ENCODE data around the gene PLXNA4.

PLXNA4 gene

DNA sequence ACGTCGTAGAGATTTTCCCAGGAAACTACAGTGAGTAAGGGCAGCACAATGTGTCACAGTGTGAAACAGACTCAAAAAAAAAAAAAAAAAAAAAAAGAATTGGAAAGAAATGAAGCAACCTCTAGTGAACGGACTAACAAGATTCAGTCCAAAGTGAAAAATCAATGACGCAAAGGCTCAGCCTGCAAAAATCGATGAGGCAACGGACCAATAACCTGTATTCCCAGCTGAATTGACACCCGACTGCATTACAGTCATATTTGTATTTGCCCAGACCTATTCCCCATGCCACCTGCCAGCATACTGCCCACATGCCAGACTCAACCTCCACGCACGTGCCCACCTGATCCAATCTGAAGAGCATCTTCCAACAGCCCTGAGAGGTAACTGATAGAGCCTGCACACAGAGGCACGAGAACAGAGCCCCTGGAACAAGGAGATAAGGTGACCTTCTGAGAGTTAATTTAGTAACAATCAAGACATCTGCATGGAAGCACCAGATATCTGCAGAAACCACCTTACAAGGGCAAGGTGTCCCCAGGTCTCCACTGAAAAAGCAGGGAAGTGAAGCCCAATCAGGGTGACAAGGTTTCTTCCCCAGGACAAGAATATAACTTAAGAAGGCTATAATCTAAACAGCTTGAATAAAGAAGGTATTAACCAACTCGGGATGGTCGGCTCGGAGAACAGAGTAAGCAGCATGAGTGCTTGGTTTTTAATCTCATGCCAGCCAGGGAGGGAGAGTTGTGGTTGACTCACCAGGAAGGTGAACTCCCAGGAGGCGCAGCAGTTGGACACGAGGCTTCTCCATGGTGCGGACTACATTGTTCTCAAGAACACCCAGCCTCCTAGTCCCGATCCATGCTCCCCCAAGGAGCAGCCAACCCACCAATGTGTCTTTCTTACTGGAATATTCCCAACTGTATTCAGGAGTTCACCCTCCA is 48.5 kb downstream of the PLXNA4 start:
- DNase-seq: no peak

DNA sequence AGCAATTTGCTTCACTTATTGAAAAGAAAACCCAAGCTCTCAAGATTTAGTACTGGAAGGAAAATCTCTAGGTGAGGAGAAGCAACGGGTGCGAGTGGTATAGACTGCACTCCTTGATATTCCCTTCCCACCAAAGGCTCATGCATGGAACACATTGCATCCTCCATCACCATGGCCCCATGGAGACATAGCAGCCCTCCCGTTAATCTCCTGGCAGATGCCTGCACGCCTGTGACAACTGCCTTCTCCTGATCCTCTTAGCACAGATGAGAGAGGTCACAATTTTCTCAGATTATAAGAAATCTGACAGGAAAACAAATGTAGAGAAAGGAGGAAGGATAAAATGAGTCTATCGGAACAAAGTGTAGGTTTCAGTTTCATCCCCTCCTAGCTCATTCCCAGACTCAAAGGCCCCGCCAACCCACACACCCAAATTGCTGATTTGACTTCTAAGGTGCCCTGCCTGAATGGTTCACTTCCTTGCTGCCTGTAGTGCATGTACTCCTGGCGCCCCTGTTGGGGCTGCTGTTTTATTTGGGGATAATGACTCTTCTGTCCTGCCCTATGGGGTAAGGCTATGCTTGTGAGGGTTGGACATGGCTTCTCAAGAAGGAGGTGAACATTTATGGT is 50.0 kb downstream of the PLXNA4 start:
- DNase-seq: no peak

DNA sequence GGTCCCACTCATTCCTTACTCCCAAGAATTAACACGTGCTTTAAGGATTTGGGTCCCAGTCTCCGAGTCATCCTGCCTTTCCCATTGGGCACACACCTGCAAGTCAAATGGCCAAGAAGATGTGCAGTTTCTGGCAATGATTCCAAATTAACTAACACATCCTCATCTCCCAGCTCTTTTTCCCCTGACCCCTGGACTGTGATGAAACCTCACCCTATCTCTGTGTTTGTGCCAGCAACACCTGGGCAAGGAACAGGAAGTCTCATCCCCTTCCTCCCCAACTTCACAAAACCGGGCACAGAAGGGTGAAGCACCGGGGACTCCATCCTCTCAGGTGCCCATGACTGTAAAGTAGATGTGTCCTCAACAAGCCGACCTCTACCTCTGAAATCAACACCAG is 54.8 kb downstream of the PLXNA4 start:
- no peak for DNase-seq

DNA sequence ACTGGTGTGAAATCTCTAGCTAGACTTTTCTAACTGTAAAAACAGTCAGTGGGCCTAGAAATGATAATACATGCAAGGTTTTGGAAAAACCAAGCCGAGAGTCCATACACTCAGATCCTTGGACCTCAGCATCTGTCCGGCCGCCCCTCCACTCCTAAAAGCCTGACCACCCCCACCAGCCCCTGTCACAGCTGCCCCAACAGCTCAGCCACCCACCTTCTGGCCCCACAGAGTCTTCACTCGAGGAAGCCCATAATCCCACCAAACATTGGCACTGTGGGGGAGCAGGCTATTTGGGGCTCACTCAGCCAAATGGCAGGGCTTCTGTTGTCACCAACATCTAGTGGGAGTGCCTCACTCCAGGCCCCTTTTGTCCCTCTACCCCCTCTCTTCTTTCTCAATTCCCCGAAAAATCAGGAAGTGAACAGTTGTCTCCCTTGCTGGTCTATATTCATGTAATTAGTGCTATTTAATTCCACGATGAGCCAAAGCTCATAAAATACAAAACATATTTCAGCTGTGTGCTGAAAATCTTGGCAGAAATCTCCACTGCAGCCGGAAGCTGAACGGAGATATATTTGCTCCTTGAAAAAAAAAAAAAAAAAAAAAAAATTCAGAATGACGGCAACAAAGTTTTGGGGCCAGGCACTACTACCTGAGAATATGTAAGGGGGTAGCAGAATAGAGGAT is 55.5 kb downstream of the PLXNA4 start:
- DNase-seq: no peak

DNA sequence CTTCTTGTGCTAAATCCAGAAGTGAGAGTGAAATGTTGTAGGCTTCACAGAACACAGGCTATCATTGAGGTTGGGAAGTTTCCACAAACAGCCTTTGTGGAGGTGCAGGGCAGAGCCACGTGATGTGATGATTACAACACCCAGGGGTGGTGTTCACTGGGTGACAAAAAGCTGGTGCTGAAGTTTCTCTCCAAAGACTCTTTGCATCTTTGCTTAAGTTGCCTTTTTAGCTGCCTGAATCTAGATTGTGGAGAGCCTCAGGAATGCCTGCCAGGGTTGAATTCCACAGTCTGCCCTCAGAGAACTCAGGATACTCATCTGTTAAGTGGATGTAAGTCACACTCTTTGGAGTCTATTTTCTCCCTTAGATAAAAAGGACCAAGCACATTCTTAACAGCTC is 56.3 kb downstream of the PLXNA4 start:
- DNase-seq: no peak

DNA sequence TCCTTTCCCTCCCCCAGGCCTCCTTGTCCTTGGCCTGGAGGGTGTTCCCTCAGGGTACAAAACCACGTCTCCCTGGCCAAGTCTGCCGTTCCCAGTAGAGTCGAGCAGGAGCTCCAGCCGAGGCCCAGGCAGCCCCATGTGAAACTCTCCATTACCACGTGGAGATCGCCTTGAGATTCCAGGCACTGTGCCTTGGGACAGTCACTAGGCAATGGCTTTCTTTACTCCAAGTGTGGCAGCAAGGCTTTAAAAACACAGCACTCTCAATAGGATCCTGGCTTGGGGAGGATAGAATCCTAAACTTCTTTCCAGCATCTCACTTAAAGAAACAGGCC is 57.5 kb downstream of the PLXNA4 start:
- no peak for DNase-seq

DNA sequence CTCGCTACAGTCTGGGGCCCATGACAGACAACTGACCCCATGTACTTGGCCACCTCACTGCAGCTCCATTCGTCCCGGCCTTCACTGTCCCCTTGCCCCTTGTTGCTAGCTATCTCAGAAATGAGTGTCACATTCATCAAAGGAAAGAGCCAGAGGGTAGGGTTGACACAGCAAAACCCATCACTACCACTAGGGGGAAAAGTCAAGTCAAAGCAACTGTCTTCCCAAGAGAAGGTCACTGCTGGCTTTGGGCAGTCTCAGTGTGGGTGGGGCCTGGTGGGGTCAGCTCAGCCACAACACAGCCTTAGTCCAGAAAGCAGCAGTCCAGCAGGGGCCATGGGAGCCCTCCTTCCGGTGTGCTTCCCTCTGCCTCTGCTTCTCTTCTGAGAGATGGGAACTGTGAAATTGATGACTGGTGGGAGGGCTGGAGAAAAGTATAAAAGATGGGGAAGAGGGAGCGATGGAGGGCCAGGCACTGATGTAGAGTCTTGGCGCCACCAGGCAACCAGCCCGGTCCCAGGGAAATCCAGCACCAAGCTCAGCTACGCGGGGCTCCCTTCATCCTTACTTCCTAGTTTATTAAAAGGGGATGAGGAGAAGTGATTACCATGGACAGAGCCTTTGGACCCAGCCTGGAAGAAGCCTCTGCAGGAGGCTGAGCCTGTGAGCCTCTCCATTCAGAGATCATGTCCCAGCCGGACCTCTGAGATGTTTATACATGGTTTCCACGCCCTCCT is 58.0 kb downstream of the PLXNA4 start:
- no peak for DNase-seq

DNA sequence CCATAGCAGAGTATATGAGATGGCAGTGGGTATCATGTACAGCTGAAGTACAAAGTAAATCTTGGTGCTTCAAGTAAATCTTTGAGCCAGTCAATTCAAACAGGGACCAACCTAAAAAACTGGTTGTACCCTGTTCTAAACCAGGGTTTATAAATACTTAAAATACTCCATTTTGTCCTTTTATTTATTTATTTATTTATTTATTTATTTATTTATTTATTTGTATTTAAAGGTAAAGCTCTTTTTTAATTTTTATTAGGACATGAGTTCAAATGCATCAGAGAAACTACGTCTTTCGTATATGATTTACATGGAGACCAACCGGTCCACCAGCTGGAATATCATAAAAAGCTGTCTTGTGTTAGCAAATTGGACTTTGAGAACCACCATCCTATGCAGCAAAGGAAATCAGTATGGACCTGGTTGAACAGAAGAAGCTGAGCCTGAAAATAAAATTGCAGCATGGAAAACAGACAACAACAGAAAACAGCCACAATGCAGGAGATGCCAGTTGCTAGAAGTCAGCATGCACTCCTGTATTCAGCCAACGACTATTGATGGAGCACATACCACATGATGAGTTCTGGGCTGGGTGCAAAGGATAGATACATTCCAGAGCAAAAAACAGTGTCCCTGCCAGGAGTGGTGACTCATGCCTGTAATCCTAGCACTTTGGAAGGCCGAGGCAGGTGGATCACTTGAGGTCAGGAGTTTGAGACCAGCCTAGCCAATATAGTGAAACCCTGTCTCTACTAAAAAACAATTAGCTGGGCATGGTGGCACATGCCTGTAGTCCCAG is 60.0 kb downstream of the PLXNA4 start:
- no peak for DNase-seq

DNA sequence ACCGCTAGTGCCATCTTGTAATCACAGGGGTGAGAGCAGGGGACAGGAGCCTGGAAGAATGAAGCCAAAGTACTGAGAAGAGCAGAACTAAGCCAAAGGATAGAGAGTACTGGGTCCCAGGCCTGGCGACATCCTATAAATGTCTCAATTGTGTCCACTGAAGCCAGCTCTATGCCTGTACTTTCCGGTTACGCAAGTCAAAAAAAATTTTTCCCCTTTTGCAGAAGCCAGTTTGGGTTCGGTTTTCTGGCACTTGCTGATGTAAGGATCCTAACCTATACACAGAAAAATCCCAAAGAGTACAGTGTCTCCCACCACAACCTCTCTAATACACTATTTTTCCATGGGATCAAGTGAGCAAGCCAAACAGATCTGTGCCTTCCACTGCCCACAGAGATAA is 61.1 kb downstream of the PLXNA4 start:
- DNase-seq: no peak

DNA sequence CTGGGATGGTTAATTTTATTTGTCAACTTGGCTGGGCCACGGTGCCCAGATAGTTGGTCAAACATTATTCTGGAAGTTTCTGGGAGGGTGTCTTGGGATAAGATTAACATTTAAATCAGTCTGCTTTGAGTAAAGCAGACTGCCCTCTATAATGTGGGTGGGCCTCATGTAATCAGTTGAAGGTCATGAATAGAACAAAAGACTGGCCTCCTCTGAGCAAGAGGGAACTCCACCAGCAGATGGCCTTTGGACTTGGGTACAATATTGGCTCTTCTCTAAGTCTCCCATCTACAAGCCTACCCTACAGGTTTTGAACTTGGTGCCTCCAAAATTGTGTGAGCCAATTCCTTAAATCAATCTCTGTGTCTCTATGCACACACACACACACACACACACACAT is 61.8 kb downstream of the PLXNA4 start:
- no peak for DNase-seq

DNA sequence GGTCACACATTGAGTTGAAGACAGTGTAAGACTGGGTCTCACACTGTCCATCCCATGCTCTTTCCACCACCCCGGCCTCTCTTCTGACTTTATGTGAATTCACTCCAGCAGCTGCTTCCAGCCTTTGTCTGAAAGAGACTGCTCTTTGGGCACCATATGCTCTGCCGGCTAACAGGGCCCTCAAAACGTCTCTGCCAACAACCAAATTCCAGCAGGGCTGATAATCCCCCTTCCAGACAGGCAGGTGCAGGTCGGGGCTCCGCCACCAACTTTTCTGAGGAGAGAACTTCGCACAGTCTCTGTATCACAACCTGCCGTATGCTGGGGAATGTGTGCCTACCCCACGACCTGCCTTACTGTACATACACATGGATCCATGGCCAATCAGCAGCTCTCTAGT is 64.3 kb downstream of the PLXNA4 start:
- no peak for DNase-seq

DNA sequence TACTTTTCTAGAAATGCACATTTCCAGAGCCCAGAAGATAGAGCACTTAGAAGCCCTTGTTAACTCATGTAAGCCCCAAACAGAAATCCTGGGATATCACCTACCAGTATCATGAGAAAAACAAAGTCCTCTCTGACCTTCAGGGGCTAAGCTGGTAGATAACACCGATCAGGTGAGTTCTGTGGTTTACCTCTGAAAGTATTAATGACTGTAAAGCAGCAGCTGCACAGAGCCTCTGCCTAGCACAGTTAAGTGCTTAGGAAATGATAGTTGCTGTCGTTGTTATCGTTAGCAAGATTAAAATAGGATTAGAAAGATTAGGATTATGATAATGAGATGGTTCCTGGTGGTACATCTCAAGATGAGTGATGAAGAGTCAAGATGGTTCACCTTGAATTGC is 64.9 kb downstream of the PLXNA4 start:
- DNase-seq: no peak

DNA sequence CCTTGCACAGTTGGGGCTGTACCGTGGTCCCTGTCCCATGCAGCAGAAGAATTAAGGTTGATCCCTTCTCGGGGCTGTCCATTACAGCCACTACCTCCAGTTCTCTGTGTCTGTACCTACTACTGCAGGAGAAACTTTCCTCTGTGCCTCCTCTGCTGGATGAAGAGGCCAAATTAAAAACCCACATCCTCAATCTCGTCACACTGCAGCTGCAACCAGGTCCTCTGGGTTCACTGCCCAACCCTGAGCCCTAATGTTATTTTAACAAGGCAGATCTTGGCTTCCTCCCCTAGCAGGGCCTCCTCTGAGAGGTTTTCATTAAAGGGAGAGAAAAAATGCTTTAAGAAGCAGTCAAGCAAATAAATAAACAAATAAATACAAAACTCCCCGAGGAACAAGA is 66.6 kb downstream of the PLXNA4 start:
- DNase-seq: no peak

DNA sequence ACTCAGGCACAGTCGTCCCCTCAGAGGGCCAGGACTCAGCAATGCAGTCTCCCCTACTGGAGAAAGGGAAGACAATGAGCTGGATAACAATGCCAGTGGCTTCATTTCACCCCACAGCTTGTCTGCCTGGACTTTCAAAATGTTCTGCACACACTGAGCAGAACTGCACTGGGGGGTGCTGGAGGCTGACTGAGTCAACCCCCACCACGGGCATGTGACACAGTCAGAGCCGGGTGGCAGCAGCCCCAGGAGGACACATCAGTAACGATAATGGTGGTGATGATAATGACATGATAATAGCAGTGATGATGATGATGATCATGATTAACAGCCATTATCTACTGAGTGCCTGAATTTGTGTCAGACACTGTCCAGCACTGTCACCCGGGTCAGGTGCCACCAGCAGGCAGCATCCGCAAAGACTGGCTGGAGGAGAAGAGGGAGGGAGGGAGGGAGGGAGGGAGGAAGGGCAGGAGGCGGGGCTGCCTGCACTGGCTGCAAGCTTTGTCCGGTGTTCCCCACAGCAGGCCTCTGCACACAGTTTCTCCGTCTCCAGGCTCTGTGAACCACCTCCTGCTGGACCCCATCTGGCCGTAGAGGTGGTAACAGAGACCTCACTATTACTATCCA is 67.4 kb downstream of the PLXNA4 start:
- no peak for DNase-seq

DNA sequence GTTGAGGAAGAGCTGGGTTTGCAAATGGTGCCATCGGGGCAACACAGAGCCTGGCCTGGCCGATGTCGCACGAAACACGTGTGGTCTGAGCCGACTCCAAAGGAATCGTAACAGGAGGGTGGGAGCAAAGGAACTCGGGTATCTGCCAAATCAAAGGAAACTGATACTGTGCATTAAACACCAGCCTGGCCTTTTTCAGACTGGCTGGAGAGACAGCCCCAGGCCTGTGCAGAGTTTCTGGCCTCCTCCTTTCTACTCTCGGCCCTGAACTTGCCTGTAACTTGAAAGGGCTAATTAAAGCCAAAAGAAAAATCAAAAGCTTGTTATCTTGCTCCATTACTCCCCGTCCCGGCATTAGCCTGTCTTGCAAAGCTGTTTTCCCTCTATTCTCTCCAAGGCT is 71.4 kb downstream of the PLXNA4 start:
- no peak for DNase-seq

DNA sequence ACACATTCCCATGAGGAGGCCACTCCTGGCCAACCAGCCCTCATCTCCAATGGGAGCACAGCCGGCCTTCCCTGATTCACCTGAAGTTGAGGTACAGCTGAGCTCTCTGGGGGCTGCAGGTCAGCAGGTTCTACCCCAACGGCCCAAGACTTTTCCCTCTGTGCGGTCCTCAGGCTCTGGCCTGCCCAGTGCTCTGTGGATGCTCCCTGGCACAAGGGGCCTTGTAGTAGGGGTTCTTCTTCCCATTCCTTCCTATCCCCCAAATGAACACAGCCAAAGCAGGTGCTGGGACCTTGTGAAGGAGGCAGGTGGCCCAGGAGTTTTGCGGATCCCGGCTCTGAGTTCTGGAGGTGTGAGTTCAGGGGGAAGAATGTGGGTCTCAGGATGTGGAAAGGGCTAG is 72.2 kb downstream of the PLXNA4 start:
- no peak for DNase-seq

DNA sequence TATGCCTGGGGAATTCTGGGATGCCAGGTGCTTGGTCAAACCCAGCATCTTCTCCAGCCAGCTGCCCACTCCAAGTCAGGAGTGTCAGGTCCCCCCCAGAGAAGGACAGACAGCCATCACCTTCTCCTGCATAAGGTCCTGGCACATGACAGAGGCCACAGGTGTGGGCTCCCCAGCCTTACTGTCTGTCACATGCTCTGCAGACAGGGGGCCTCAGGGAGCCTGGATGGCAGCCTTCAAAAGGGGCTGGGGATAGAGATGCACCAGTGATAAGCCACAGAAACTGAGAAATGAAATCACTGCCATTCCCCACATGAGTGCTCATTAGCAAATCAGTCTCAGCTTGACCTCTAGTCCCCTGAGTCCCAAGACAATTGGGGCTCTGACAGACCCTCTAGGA is 72.9 kb downstream of the PLXNA4 start:
- DNase-seq: no peak

DNA sequence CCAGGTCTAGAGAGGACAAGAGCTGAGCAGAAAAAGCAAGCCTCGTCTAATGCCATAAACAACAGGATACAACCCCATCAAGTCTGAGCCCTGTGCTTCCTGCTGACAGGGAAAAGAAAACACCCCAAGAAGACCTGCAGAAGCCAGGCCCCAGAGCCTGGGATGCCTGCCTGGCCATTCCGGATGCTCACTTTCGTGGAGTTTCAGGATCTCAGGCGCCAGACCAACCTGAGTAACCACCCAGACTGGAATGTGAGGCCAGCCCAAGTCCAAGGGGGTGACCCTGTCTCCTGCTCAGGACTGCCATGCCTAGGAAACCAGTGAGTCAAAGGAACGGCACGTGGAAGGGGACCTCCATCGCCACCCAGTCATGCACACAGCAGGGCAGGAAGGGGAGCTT is 74.3 kb downstream of the PLXNA4 start:
- no peak for DNase-seq

DNA sequence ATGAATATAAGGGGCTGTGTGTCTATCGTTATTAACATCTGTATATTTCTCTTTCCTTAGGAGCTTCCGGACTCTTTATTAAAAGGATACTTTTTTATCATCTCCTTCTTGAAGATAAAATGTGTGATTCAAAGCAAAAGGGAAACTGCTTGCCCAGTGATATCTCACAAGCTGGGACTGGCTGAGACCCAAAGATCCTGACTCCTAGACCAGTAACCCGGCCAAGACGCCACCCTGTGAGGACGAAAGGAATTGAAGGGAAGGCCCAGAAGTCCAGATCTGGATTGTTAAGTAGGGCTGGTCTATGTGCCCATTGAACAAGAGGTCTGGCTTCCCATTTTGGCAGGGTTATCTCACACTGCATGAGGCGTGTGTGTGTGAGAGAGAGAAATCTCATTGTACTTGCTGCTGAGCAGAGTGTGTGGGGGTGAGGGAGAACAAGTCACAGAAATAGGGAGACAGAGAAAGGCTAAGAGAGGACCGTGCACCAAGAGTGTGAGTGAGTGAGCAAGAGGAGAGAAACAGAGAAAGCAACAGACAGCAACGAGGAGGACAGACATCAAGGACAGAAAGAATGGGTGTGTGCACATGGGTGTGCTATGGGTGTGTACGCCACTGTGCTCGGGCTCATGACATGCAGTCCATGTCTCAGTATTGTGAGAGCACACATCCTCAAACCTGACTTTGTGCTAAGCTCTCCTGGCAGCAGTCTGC is 75.4 kb downstream of the PLXNA4 start:
- DNase-seq: no peak

DNA sequence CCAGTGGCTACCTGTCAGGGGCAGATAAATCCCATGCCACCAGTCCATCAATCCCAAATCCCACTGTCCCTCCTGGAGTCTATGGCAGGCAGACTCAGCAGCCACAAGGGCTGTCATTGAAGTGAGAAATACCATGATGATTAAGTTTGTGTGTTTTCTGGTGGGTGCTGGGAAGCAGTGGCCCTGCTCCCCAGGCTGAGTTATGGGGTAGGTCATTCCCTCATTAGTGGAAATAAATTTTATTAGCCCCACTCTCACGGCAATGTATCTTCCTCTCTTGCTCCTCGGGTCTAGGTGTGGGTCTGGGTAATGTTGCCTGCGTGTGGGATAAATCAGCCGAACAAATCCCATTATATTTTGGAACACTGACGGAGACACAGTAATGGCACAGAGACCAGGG is 76.8 kb downstream of the PLXNA4 start:
- DNase-seq: no peak

DNA sequence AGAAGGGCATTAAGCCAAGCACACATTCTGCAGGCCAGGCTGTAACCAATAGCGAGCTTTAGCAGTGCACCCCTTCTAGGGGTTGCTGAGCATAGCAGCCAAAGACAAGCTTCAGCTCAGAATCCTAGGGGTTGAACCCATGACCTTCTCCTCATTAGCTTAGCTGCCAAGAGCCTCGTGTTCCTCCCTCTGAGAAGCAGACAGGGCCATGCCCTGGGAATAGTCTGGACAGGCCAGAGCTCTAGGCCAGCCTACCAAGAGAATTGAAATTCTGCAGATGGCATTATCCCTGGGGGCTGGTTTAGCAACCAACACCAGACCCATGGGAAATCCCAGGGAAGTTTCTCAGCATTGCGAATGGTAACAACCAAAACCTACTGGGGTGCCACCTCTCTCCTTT is 77.2 kb downstream of the PLXNA4 start:
- DNase-seq: no peak
